Smooth muscle cell (in vitro differentiated cells): ENCODE data around the gene MYO10. TPM values are rescaled to one million over a fixed set of nuclear protein-coding genes. Genes with fewer than 3 reads are reported as not detected.

Source experiments
- DNase-seq: peaks from one replicate; lab custom pipeline; 2025; ENCODE audit not compliant: unreplicated experiment; lab: John Stamatoyannopoulos, UW
- H2AFZ ChIP-seq: fragments of 200-600 bp; sonication (generic); 2 replicates; pipeline ENCODE4 v1.6.0; 2016; ENCODE audit warnings: antibody characterized with exemption, low read depth, mild to moderate bottlenecking
- H3F3A ChIP-seq: fragments of 200-600 bp; sonication (generic); 2 replicates; pipeline ENCODE4 v1.6.0; 2017; ENCODE audit warnings: antibody characterized with exemption, low read depth
- H3K27ac ChIP-seq: fragments of 200-600 bp; sonication (generic); 2 replicates; pipeline ENCODE4 v1.5.1; 2016; ENCODE audit warnings: low read depth, mild to moderate bottlenecking
- H3K27me3 ChIP-seq: fragments of 200-600 bp; sonication (generic); 2 replicates; pipeline ENCODE4 v1.6.1; 2016; ENCODE audit warnings: low read depth, mild to moderate bottlenecking
- H3K36me3 ChIP-seq: fragments of 200-600 bp; sonication (generic); 2 replicates; pipeline ENCODE4 v1.5.1; 2016; ENCODE audit warnings: low read depth
- H3K4me1 ChIP-seq: fragments of 200-600 bp; sonication (generic); 2 replicates; pipeline ENCODE4 v1.5.1; 2016; ENCODE audit warnings: low read depth
- H3K4me2 ChIP-seq: fragments of 200-600 bp; sonication (generic); 2 replicates; pipeline ENCODE4 v1.6.0; 2016; ENCODE audit warnings: mild to moderate bottlenecking
- H3K4me3 ChIP-seq: fragments of 200-600 bp; sonication (generic); 2 replicates; pipeline ENCODE4 v1.5.1; 2016; ENCODE audit warnings: mild to moderate bottlenecking
- H3K79me2 ChIP-seq: fragments of 200-600 bp; sonication (generic); 2 replicates; pipeline ENCODE4 v1.6.0; 2016; ENCODE audit warnings: low read depth, mild to moderate bottlenecking
- H3K9ac ChIP-seq: fragments of 200-600 bp; sonication (generic); 2 replicates; pipeline ENCODE4 v1.6.0; 2016; ENCODE audit warnings: low read depth
- H3K9me3 ChIP-seq: fragments of 200-600 bp; sonication (generic); replicated peaks from 2 replicates; pipeline ENCODE4 v1.5.1; 2016; ENCODE audit warnings: low read depth
- H4K20me1 ChIP-seq: fragments of 200-600 bp; sonication (generic); 2 replicates; pipeline ENCODE4 v1.6.0; 2016; ENCODE audit warnings: low read depth
- CTCF ChIP-seq: fragments of 200-600 bp; sonication (generic); IDR thresholded peaks from 2 replicates; pipeline ENCODE4 v1.5.1; 2017; ENCODE audit warnings: borderline replicate concordance, mild to moderate bottlenecking, antibody characterized with exemption; ENCODE audit not compliant: insufficient read depth, poor library complexity, severe bottlenecking
- WGBS: methylation state at CpG from one replicate; pipeline ENCODE4 v1.1.7; 2016; ENCODE audit warnings: low lambda C conversion rate; 5-methylcytosine and 5-hydroxymethylcytosine counted together
- polyA plus RNA-seq: library from polyadenylated mRNA; unstranded; fragments of >200 nt; fragmentation: Nextera tagmentation; extraction: Ambion mirVana; gene quantifications from 2 replicates; pipeline ENCODE4 v1.2.1, GENCODE V29; 2016
- total RNA-seq: library from RNA; depleted of rRNA; stranded (reverse); fragments of >200 nt; gene quantifications from 2 replicates; pipeline ENCODE4 v1.2.3, GENCODE V29; 2014

MYO10 gene
- total and polyA plus RNA-seq, 2 experiments from 2014 or later = 76.4 to 96.8 TPM

GRCh38 chr5:16907270-16907669 is 28.8 kb downstream of the MYO10 start:
- no peaks in the 10 kb centered on the region for H3K9me3 ChIP-seq
- H3K4me3 ChIP-seq = no peak overlapping the region
- H3K27me3 ChIP-seq = no peaks in the 10 kb centered on the region
- peaks cover 97% of the 10 kb centered on the region for H3K79me2 ChIP-seq
- no peak overlapping the region for H3K4me2 ChIP-seq
- no peak for TF ChIP-seq CTCF
- H3K4me1 ChIP-seq = peaks cover 5% of the 10 kb centered on the region
- H3F3A ChIP-seq = peaks cover 4% of the 10 kb centered on the region
- no peak overlapping the region for H2AFZ ChIP-seq
- no peaks in the 10 kb centered on the region for H3K36me3 ChIP-seq
- no peak for DNase-seq
- no peak overlapping the region for H3K9ac ChIP-seq
- no peak overlapping the region for H3K27ac ChIP-seq
- 85% methylated on average over 4 of the region's 4 CpGs for WGBS
- H4K20me1 ChIP-seq = peaks cover 100% of the 10 kb centered on the region

GRCh38 chr5:16906255-16906654 is 29.8 kb downstream of the MYO10 start:
- Histone ChIP-seq H3K27me3 (no peaks in the 10 kb centered on the region), H3K4me3 (no peak overlapping the region), H3K36me3 (no peaks in the 10 kb centered on the region), H3F3A (peaks cover 4% of the 10 kb centered on the region), H4K20me1 (peaks cover 100% of the 10 kb centered on the region), H3K9me3 (no peaks in the 10 kb centered on the region), H3K9ac (no peak overlapping the region), H2AFZ (no peak overlapping the region), H3K79me2 (peaks cover 97% of the 10 kb centered on the region), H3K27ac (no peak overlapping the region), H3K4me1 (peaks cover 7% of the 10 kb centered on the region), H3K4me2 (no peak overlapping the region)
- TF ChIP-seq CTCF = no peak
- 97% methylated on average over 4 of the region's 4 CpGs for WGBS
- DNase-seq = no peak

- H3K4me2 ChIP-seq = peak overlapping the region; percentile 26
- H3K9ac ChIP-seq = peak overlapping the region; percentile 39
- no peak overlapping the region for H2AFZ ChIP-seq
- H3K9me3 ChIP-seq = no peaks in the 10 kb centered on the region
- no peaks in the 10 kb centered on the region for H3K27me3 ChIP-seq
- TF ChIP-seq CTCF = no peak
- H3K27ac ChIP-seq = peak overlapping the region; percentile 48
- peaks cover 15% of the 10 kb centered on the region for H3K4me1 ChIP-seq
- H3F3A ChIP-seq = peaks cover 4% of the 10 kb centered on the region
- 68% methylated on average over 7 of the region's 7 CpGs for WGBS
- peaks cover 99% of the 10 kb centered on the region for H4K20me1 ChIP-seq
- H3K79me2 ChIP-seq = peaks cover 95% of the 10 kb centered on the region
- no peak overlapping the region for H3K4me3 ChIP-seq
- DNase-seq = no peak
- no peaks in the 10 kb centered on the region for H3K36me3 ChIP-seq
These were observed 32.4 kb downstream of the MYO10 start for GRCh38 chr5:16903480-16904300.

GRCh38 chr5:16902846-16903245 is 33.2 kb downstream of the MYO10 start:
- H3K9me3 ChIP-seq = no peaks in the 10 kb centered on the region
- DNase-seq = peak; percentile 22
- H4K20me1 ChIP-seq = peaks cover 99% of the 10 kb centered on the region
- 8% methylated on average over 9 of the region's 9 CpGs for WGBS
- H3K36me3 ChIP-seq = no peaks in the 10 kb centered on the region
- H2AFZ ChIP-seq = no peak overlapping the region
- no peak for TF ChIP-seq CTCF
- H3K27me3 ChIP-seq = no peaks in the 10 kb centered on the region
- H3K79me2 ChIP-seq = peaks cover 95% of the 10 kb centered on the region
- peak overlapping the region; percentile 81 for H3K27ac ChIP-seq
- no peak overlapping the region for H3K4me3 ChIP-seq
- no peak overlapping the region for H3K4me2 ChIP-seq
- H3K9ac ChIP-seq = peak overlapping the region; percentile 56
- peaks cover 19% of the 10 kb centered on the region for H3K4me1 ChIP-seq
- H3F3A ChIP-seq = peaks cover 4% of the 10 kb centered on the region
